Measurements from ENCODE around the gene TNFSF15.
A peak's percentile ranks its signal among the peaks of the same experiment; 100 is the strongest.
"Not testable (repeated sequence)": the region's sequence is repeated elsewhere in the genome, so short reads cannot be mapped to it uniquely, and the experiment has no call there.

The TNFSF15 gene

GRCh38 chr9:114738581-114739316, 67.1 kb downstream of the TNFSF15 start:
- TF ChIP-seq CTCF (conservative IDR thresholded peaks at IDR 0.05) (peak; percentile 91), ZFX (IDR thresholded peaks at IDR 0.05) (no peak)
- no peak overlapping the region for H3K27ac ChIP-seq

- TF ChIP-seq CTCF (conservative IDR thresholded peaks at IDR 0.05) (no peak), ZFX (IDR thresholded peaks at IDR 0.05) (no peak)
- H3K27ac ChIP-seq = no peak overlapping the region
These were observed 68.0 kb downstream of the TNFSF15 start for GRCh38 chr9:114737847-114738246.

GRCh38 chr9:114737118-114737517, 68.7 kb downstream of the TNFSF15 start:
- no peak overlapping the region for H3K27ac ChIP-seq

GRCh38 chr9:114735704-114736103, 70.1 kb downstream of the TNFSF15 start:
- TF ChIP-seq ZFX (IDR thresholded peaks at IDR 0.05) = no peak
- TF ChIP-seq CTCF (conservative IDR thresholded peaks at IDR 0.05) = no peak
- no peak overlapping the region for H3K27ac ChIP-seq

More at GRCh38 chr9:114737118-114737517, 68.7 kb downstream of the TNFSF15 start:
- TF ChIP-seq CTCF (conservative IDR thresholded peaks at IDR 0.05) = no peak
- TF ChIP-seq ZFX (IDR thresholded peaks at IDR 0.05) = no peak

- H3K27ac ChIP-seq = not testable (repeated sequence)
These were observed 70.7 kb downstream of the TNFSF15 start for GRCh38 chr9:114735139-114735538.

Measured in C4-2B (cell line).